Stimulated activated CD4-positive, alpha-beta T cell treated with anti-CD3 and anti-CD28 coated beads, Interleukin-4, amount 100 ng/mL, for 1 hour (primary cell): Measurements from ENCODE around the gene MAP1B.

Experiments used
- DNase-seq: peaks from one replicate; pipeline ENCODE4 v3.0.0-alpha.2; 2020

The MAP1B gene

DNA sequence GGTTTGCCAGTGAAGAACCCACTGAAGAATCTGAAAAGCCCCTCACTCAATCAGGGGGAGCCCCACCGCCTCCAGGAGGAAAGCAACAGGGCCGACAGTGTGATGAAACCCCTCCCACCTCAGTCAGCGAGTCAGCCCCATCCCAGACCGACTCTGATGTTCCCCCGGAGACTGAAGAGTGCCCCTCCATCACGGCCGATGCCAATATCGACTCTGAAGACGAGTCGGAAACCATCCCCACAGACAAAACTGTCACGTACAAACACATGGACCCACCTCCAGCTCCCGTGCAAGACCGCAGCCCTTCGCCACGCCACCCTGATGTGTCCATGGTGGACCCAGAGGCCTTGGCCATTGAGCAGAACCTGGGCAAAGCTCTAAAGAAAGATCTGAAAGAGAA lies 92.4 kb downstream of the MAP1B start:
- DNase-seq: no peak

DNA sequence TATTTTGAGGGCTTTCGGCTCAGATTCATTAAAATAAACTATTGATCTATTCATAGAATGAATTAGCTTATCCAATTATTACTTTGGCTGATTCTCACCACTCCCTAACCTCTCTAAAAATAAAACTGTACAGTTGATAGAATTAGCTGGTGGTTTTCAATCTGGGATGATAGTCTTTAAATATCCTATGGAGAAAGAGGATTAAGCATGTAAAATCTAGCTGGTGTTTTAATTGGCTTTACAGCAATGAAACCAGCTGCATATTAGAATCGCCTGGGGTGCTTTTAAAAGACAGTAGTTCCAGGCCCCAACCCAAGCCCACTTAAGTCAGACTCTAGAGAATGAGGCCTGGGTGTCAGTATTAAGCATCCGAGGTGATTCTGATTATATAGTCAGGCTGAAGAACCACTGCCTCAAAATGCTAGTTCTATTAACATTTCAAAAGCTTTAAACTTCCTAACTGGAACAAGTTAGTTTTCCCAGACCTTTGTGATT lies 95.1 kb downstream of the MAP1B start:
- no peak for DNase-seq

DNA sequence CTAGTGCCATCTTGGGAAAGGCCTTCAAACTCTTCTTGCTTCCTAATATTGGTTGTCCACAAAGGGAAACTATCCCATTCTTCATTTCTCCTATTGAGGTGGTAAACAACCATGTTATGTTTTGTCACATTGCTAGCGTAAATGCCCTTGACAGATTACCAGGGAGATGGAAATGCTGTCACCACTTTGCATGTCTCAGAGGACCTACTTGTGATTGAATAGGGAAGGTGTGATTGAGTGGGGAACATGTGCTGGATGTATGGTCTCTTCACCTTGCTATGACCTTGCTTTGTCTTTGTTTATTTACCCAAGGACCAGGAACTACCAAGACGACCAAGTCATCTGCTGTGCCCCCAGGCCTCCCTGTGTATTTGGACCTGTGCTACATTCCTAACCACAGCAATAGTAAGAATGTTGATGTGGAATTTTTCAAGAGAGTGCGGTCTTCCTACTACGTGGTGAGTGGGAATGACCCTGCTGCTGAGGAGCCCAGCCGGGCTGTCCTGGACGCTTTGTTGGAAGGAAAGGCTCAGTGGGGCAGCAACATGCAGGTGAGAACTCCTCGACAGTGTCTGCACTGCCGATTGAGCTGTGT lies 96.1 kb downstream of the MAP1B start:
- DNase-seq: no peak

DNA sequence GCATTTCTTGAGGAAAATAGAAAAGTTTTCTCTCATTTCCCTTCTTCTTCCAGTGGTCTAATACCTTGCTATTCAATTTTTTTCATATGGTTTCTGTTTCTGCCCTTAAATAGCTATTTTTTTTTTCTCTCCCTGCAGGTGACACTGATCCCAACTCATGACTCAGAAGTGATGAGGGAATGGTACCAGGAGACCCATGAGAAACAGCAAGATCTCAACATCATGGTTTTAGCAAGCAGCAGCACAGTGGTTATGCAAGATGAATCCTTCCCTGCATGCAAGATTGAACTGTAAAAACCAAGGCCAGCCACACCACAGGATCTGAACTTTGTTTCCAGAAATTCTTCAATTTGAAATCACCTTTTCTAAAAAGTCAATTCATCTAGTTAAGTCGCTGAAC lies 97.7 kb downstream of the MAP1B start:
- no peak for DNase-seq

DNA sequence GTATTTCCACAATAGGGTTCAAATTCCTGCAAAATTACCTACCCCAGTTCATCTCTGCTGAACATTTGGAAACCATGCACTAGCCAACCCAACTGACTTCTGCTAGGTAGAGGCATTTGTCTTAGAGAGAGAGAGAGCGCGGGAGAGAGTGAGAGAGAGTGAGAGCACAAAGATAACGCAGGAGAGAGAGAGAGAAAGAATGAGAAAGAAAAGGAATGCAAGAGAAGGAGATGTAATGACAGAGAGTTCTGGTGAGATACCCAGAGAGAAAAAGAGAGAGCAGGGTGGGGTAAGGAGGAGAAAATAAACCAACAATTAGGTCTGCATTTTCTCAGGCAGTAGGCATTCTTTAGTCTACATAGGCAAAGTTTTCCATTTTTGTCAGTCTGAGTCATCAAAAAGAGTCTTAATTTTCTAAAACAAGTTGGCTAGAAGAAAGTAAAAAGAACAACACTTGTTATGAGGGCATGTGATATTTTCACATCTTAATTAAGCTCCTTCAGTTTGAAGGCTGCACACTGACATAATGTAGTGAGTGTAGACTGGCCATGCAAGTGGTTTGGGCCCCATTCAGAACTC lies 98.2 kb downstream of the MAP1B start:
- no peak for DNase-seq

DNA sequence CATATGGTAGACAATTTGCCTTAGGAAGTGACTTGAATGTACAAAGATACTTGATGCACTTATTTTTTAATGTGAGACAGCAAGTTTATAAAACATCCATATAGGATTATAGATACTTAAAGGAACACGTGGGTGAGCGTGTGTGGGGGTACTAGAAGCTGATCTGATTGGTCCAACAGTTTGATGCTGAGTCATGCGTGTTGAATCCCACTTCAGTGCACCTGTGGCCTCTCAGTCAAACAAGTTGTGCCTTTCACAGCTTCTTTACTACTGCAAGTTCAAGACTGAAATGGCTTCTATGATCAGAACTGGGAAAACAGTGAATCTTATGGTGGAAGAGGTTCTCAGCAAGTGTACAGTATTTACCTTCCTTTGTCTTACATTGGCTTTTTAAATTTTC lies 98.9 kb downstream of the MAP1B start:
- DNase-seq: no peak

DNA sequence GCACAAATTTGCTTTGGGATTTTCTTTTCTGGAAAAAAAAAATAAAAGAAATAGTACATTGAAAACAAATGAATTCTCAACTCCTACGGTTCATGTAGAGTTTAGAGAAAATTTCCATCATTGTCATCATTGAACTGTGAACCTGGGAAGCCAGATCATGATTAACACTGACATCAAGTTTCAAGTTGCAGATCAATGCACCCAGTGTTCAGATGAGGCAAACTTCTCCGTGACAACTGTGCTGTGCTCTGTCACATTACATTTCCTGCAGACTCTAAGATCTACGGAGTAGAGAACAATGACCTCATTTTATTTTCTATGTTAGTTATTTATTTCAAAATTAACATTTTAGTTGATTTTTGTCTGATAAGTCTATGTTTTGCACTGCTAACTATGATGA lies 99.7 kb downstream of the MAP1B start:
- DNase-seq: no peak

DNA sequence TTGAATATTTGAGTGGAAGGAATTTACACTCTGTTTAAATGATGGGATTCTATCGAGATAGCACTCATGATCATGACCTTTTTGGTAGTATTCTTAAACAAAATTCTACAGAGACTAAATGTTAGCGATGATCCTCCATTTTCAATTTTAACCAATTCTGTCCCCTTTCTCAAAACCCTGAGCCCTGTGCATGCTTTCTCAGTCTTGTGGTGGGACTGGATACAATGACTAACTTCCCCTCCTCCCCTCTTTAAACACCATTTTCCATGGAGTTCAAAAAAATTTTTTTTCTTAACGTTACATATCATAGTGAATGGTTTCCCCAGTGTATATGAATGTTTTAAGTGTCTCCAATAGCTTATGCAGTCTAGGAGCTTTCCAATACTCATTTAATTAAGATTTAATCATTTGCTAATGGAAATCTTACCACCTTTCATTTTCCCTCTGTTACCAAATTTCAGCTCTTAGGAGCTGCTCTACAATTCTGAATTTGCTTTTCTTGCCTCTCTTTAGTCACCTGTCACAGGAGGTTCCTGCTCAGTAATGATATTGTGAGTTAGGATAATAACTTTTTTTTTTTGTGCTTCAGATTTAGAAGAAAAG lies 101.2 kb downstream of the MAP1B start:
- DNase-seq: no peak

DNA sequence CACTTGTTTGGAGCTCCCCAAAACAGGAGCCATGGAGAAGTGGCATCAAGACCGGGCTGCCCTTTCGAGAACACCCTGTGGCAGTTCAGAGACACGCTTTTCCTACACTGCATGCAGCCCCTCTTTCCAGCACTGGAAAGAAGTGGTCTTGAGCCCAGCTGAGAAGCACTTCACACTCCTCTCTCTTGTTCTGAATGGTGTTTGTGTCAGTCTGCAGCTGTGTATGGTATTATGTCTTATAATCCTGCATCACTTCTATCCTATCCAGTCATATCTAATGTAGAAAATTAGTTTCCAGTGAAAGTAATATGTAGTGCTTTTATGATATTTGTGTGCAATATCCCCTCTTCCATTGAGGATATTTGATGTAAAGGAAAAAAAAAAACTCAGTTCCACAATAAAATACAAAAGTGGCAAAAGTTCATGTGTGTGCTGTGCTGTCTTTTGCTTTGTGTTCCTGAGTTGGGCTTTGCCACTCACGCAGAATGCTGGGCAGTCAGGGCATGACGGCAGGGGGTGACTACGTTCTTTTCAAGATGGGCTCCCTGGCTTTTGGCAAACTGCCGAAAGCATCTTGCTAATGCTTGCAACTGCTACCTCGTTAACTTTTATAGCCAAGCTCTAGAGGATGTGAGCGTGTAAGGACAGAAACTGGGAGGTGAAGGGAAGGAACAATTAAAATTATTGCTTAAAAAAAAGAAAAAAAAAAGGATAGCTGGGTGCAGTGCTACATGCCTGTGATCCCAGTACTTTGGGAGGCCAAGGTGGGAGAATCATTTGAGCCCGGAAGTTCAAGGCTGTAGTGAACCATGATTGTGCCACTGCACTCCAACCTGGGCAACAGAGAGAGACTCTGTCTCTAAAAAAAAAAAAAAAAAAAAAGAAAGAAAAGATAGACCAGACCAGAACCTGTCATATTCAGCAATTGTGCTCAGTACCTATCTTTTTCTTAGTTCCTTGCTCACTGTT lies 102.2 kb downstream of the MAP1B start:
- no peak for DNase-seq

DNA sequence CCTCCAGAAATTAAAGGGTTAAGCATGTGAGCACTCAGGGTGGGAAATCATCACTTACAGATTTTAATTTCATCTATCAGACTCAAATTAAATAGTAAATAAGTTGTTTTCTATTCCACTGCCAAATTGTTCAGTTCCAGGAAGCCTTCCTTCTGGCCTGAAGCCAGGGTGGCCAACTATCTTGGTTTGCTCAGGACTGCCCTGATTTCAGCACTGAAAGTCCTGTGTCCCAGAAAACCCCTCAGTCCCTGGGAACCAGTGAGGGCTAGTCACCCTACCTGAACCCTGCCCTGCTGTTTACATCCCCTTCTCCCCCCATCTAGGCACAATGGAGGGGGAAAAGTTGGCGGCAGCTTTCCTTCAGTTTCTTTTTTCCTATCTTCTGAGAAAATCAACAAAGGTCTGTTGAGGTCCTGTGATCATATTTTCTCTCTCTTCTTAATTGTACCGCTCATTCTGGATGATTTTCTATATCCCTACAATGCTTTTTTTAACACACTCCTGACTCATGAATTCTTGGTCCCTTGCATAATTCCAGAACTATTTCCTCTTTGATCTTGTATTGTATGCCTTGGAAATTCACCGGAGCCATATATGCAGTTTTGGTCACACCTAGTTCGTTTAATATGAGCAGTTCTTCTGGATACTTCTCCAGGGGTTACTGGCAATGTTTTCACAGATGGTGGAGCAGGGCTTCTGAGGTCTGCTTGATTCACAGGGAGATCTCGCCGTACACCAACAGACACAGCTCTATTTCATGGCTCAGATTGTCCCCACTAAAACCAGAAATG lies 103.8 kb downstream of the MAP1B start:
- DNase-seq: no peak

DNA sequence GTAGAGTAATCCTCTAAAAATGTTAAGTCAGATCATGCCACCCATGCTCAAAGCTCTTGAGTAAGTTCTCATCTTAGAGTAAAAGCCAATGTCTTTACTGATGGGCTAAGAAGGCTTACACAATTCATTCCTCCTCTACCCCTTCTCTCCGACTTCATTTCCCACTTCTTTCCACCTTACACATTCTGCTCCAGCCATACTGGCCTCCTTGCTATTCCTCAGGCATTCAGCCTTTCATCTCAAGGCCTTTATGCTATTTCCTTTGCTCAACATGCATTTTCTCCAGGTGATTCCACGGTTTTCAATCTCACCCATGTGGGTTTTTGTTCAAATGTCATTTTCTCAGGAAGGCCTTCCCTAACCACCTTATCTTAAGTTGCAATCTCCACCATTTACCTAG lies 104.9 kb downstream of the MAP1B start:
- DNase-seq: no peak

DNA sequence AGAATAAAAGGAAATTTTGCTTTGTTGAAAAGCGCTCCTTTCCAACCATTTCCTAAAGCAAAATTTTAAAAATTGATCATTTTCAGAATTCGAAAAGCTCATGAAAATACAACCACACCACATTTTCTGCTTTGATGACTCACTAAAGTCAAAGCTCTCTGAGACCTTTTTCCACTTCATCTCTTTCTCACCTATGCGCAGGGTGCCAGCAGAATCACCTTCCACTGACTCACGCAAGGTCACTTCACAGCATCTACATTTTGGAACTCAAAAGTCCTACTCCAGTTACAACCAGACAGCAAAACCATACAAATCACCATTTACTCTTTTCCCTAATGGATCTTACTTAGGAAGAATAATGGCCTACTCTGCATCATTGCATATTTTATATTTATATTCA lies 106.2 kb downstream of the MAP1B start:
- no peak for DNase-seq

DNA sequence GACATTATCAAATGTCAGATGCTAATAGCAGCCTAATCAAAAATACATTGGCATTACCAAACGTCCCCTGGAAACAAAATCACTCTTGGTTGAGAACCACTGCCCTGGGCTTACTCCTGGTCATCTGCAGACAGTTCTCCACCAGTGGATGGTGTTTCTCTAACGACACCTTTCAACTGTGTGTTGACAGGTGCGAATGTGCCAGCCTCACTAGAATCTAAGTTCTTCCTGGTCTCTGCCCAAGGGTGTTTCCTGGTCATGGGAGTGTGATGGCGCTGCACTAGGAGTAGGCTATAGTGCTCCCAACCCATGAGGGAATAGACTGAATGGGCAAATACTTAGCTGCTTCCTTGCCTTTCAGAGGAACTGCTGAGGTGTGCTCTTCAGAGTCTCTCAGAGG lies 106.9 kb downstream of the MAP1B start:
- DNase-seq: no peak

DNA sequence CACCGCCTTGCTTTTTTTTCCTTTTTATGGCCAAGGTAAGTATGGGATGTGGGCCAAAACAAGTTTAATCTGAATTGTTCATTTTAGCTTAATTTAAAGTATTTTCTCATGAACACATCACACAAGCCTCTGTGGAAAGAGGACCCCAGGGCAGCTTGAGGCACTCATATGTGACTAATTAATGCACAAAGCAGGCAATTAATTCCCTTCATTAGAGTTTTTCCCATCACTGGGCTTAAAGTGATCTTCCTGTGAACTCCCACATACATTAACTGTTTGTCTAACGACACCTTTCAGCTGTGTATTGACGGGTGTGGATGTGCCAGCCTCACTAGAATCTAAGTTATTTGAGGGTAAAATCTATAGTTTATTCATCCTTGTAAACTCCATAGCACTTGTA lies 109.5 kb downstream of the MAP1B start:
- DNase-seq: no peak

DNA sequence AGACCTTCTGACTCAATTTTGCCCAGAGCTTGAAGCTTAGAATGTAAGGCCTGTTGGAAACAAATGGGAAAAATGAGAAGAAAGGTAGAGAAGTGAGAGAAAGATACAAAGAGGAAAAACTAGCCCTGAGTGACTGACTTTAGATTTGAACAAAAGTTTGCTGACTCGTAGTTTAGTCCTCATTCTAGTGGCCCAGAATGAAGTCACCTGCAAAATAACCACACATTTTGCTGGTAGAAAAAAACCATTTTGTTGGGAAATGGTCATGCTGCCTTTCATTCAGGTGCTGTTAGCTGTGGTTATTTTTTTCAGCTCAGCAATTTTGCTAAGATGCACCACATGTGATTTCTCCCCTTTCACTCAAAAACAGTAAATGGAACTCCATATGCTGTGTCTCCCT lies 113.8 kb downstream of the MAP1B start:
- no peak for DNase-seq

DNA sequence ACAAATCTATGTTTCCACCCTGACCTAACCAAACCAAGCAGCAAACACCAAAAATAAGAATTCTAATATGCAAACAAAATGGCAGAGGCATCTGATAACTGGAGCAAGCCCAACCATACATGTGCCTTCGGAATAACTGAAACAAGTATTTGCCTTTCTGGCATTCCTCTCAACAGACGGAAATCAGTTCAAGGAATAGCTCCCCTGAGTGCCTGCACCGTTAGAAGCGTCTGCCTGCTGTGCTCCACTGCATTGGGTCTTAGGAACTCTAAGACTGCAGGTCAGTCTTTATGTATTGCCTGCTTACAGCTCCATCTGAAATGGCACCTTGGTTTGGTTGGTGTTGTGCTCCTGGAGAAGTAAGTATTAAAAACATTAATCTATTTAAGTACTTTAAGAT lies 114.3 kb downstream of the MAP1B start:
- DNase-seq: no peak

DNA sequence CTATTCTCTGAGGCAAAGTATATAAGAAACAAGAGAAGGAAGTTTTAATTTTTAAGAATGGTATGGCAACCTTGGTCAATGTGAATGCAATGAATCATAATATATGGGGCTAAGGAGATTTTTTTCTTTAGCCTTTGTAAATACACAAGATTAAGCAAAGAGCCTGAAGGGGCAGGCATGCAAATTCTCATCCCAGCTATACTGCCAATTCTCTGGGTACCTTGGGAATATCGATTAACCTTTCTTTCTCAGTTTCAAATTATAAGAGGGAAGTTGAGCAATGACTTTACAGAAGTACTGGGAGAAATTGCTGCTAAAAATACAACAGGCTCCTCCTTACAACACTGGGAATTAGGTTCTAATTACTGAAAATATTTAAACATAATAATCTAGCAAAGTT lies 115.2 kb downstream of the MAP1B start:
- DNase-seq: no peak

DNA sequence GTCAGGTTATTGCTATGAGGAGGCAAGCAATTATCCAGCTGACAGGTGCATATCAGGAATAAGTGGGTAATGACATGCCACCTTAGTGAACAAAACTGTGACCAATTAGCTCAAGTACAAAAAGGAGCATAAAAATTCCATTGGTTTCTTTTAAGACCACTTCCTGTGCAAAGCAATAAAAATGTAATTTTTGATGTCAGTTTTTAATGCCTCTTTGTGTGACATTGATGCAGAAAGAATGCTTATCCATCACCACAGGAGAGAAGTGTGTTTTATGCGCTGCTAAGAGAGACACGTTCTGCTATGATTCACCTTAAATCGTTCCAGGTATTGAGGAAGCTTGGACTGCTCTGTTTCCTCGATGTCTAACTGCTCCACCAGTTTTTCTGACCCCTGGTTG lies 116.1 kb downstream of the MAP1B start:
- no peak for DNase-seq

DNA sequence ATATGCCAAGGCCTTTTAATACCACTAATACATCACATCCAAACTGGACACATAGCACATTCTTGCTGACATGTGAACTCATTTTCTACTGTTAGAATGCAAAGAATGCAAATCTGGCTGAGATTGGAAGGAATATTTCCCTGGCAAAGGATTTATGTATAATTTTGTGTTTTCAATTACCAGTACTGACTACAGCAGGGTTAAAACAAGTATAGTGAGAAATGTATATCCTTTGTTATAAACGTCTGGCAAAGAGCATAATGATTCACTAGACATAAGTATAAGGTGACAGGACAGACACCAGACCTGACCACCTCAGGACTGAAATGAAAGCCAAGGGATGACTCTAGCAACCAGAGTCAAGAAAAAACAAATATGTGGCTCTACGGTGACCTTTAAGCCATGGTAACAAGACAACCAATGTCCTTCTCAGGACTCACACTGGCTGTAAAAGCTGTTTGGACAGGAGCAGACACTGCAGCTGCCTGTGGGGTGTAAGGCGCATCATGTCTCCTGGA lies 117.7 kb downstream of the MAP1B start:
- no peak for DNase-seq

DNA sequence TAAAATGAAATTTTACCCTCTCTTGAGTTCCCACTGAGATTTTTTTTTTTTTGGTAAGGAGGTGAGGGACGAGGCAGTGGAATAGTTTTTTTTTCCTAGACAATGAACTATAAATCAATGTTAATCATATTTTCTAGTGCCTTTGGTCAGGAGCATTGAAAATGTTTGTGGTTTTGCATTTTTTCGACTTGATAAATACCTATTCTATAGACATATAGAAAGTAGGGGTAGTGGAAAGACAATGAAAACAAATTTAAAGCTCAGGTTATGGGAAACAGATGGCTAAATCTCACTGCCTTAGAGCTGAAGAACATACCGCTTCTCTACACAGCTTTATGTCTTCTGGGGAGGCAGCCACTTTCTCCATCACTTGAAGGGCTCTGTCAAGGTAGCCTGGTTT lies 118.5 kb downstream of the MAP1B start:
- no peak for DNase-seq

DNA sequence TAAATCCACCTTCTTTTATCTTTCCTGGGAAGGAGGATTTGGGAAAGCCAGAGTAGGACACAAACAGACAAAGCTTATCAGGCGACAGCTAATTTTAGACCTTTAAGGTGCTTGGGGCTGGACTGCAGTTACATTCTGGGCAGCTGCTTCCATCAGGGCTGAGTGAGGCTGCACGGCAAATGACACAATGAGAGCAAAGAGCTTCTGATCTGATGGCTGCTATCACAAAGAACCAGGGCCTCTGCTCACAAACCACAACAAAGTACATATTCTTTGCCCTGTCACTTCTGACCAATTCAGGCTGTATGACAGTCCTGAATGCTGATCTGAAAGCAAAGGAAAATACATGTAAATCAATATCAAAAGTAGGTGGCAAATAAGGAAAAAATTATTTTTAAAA lies 119.7 kb downstream of the MAP1B start:
- DNase-seq: no peak

DNA sequence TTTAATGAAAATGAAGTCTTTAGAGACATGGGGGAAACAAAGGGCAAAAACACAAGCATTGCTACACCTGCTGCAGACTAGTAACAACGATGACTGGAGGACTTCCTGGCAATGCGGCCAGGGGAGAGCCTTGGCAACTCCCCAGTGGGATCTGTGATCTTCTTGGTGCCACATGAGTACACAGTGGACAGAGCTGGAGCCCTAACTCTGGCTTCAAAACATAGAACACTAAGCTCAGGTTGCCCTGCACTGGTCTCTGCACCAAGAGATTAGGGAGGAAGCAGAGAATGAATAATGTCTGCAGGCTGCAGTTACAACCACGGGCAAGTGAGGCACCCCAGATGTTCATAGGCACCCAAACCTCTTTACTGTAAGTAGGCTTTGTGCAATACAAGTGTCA lies 121.7 kb downstream of the MAP1B start:
- DNase-seq: no peak
